K562 (cell line): Measurements from ENCODE around the gene TP53I3. TPM values are rescaled to one million over a fixed set of nuclear protein-coding genes. Genes with fewer than 3 reads are reported as not detected.

Experiments used
- ATF1 ChIP-seq, 2 experiments: fragments of 450-650 bp in 1 of 2; IDR thresholded peaks; 2 replicates each; pipeline ENCODE4 v1.6.1; 2016; ENCODE audit warnings: missing compliant biosample characterization in 1 of 2, missing genetic modification characterization in 1 of 2
- CGGBP1 ChIP-seq: fragments of 250-450 bp; sonication (Bioruptor Pico); IDR thresholded peaks from 2 replicates; pipeline ENCODE4 v1.9.0; 2021; ENCODE audit warnings: mild to moderate bottlenecking
- CREM ChIP-seq: IDR thresholded peaks from 2 replicates; pipeline ENCODE4 v1.6.1; 2014; ENCODE audit warnings: antibody characterized with exemption, low read depth
- ESRRB ChIP-seq: fragments of 250-450 bp; sonication (Bioruptor Pico); IDR thresholded peaks from 2 replicates; pipeline ENCODE4 v1.5.0; 2020; ENCODE audit warnings: mild to moderate bottlenecking, moderate library complexity, borderline replicate concordance
- HNRNPK ChIP-seq: fragments of 200-400 bp; formaldehyde crosslinking; IDR thresholded peaks from one replicate; pipeline ENCODE4 v1.6.1; 2018; ENCODE audit warnings: mild to moderate bottlenecking, low read depth, low read length; ENCODE audit not compliant: poor library complexity, severe bottlenecking
- L3MBTL2 ChIP-seq: fragments of 450-650 bp; IDR thresholded peaks from 2 replicates; pipeline ENCODE4 v1.6.1; 2016; ENCODE audit warnings: mild to moderate bottlenecking, moderate library complexity
- MTA1 ChIP-seq: fragments of 450-650 bp; IDR thresholded peaks from 2 replicates; pipeline ENCODE4 v1.6.1; 2017; ENCODE audit warnings: borderline replicate concordance
- NCOA2 ChIP-seq, 2 experiments: fragments of 450-650 bp; IDR thresholded peaks; 2 replicates each; pipeline ENCODE4 v1.6.1; 2018; ENCODE audit warnings: mild to moderate bottlenecking in 2 of 2, moderate library complexity in 1 of 2; ENCODE audit not compliant: partially characterized antibody in 2 of 2
- PTBP1 ChIP-seq: fragments of 200-400 bp; formaldehyde crosslinking; IDR thresholded peaks from 2 replicates; pipeline ENCODE4 v1.6.1; 2017; ENCODE audit warnings: low read depth, low read length
- SMAD1 ChIP-seq: fragments of 150-350 bp; IDR thresholded peaks from 2 replicates; pipeline ENCODE4 v1.6.1; 2014; ENCODE audit warnings: low read length, low read depth; ENCODE audit not compliant: partially characterized antibody
- SPI1 ChIP-seq: IDR thresholded peaks from 2 replicates; pipeline ENCODE4 v1.6.1; 2011; ENCODE audit warnings: low read depth, low read length, control low read depth, borderline replicate concordance
- TGIF2 ChIP-seq: sonication (generic); formaldehyde crosslinking; IDR thresholded peaks from 2 replicates; pipeline ENCODE4 v1.8.1; 2022; ENCODE audit warnings: mild to moderate bottlenecking, missing genetic modification reagents, moderate library complexity
- THRAP3 ChIP-seq: fragments of 450-650 bp; IDR thresholded peaks from 2 replicates; pipeline ENCODE4 v1.6.1; 2016; ENCODE audit warnings: mild to moderate bottlenecking, inconsistent platforms, borderline replicate concordance
- ZNF561 ChIP-seq: fragments of 450-650 bp; formaldehyde crosslinking; conservative IDR thresholded peaks from 2 replicates; pipeline ENCODE4 v1.4.0; 2020; ENCODE audit warnings: mild to moderate bottlenecking, moderate library complexity
- polyA plus RNA-seq, 8 experiments: library from polyadenylated mRNA; depleted of rRNA in 4 of 8; stranded (reverse) in 5 of 8; unstranded in 3 of 8; fragments of >200 nt; fragmentation: Nextera tagmentation in 2 of 8; fragmentation: Illumina TruSeq in 1 of 8; extraction: Ambion mirVana in 2 of 8; extraction: Trizol in 1 of 8; gene quantifications; 2 replicates each; pipeline versions ENCODE4 v1.2.1 to v1.2.3, GENCODE V29; 2011 to 2014; ENCODE audit warnings: inconsistent platforms in 1 of 8, missing spikeins in 1 of 8
- total RNA-seq, 7 experiments: library from RNA; depleted of rRNA in 6 of 7; stranded (reverse); fragments of >200 nt in 6 of 7; fragmentation: Illumina TruSeq in 2 of 7; extraction: Trizol in 2 of 7; gene quantifications; 2 replicates each; pipeline versions ENCODE4 v1.2.1 to v1.2.3, GENCODE V29; 2011 to 2021; ENCODE audit warnings: low replicate concordance in 1 of 7
- TF ChIP-seq, protein P1 (sequence below), 2 experiments: fragments of 450-650 bp; conservative IDR thresholded peaks; 2 replicates each; pipeline ENCODE4 v1.6.1; 2017; ENCODE audit warnings: mild to moderate bottlenecking in 2 of 2, moderate library complexity in 2 of 2
- TF ChIP-seq, protein P2 (sequence below): sonication (generic); formaldehyde crosslinking; IDR thresholded peaks from 2 replicates; pipeline ENCODE4 v1.8.1; 2023; ENCODE audit warnings: mild to moderate bottlenecking, missing genetic modification reagents
- TF ChIP-seq, protein P3 (sequence below): fragments of 450-650 bp; IDR thresholded peaks from 2 replicates; pipeline ENCODE4 v1.6.1; 2017; ENCODE audit warnings: antibody characterized with exemption, mild to moderate bottlenecking

The TP53I3 gene
- total and polyA plus RNA-seq, 9 of the 15 experiments (the other 6 are each of a cell fraction or from before 2014, with no cell fraction given): 0.65 to 9.5 (median 5.6) TPM

DNA sequence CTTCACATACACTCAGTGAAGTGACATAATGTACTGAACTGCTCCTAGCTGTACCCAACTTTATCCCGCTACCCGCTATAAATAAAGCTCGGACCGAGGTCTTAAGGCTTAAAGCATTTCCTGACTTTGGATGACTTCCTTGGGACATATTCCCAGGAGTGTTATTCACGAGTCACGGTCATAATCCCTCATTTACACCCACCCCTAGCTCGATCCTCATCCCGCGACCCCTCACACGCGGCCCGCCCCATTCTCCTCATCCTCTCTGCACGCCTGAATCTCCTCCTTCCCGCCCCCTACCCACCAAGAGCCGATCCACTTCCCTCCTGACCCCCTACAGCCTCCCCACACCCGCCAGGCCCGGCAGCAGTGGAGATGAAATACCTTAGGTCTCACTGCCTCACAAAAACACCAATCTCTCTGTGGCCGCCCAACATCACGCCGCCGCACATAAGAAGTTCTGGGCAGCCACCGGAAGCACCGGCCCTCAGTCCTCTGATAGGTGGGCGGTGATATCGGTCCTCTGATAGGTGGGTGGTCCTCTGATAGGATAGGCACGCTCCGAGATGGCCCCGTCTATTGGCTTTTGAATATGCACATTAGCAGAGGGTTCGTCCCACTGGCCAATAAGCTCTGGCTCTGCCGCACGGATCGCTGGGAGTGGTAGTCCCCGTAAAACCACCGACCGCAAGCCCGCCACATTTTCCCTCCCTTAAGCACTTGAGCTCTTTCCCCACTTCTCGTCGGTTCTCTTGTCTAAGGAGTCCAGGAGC lies 37.5 kb downstream of the TP53I3 start, which contains the start of gene WDCP (continued):
- no peak for TF ChIP-seq SPI1
- TF ChIP-seq ESRRB (CRISPR knock-in tag): no peak
- no peak for TF ChIP-seq NCOA2 (IDR thresholded peaks at IDR 0.05; ENCODE audit: partially characterized antibody in 2 of 2)
- TF ChIP-seq CREM: peak; percentile 51; the same call in 1 of the 2 replicates
- TF ChIP-seq, protein P1, sequence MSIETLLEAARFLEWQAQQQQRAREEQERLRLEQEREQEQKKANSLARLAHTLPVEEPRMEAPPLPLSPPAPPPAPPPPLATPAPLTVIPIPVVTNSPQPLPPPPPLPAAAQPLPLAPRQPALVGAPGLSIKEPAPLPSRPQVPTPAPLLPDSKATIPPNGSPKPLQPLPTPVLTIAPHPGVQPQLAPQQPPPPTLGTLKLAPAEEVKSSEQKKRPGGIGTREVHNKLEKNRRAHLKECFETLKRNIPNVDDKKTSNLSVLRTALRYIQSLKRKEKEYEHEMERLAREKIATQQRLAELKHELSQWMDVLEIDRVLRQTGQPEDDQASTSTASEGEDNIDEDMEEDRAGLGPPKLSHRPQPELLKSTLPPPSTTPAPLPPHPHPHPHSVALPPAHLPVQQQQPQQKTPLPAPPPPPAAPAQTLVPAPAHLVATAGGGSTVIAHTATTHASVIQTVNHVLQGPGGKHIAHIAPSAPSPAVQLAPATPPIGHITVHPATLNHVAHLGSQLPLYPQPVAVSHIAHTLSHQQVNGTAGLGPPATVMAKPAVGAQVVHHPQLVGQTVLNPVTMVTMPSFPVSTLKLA (conservative IDR thresholded peaks at IDR 0.05): peak; percentile 55 to 79; a peak in 3 of 4 replicates
- 0 out of 2 replicates have a peak, but pooled peaks have one; percentile 10 for TF ChIP-seq CGGBP1 (CRISPR knock-in tag)
- TF ChIP-seq PTBP1: no peak
- TF ChIP-seq THRAP3: no peak
- TF ChIP-seq ATF1 (CRISPR knock-in tag; IDR thresholded peaks at IDR 0.05): no peak
- peak; percentile 76 for TF ChIP-seq ATF1 (tag; IDR thresholded peaks at IDR 0.05)
- no peak; the same call in 1 of the 2 replicates for TF ChIP-seq MTA1
- peak; percentile 32 for TF ChIP-seq SMAD1
- TF ChIP-seq HNRNPK: no peak
- TF ChIP-seq ZNF561 (CRISPR knock-in tag): no peak
- TF ChIP-seq, protein P2, sequence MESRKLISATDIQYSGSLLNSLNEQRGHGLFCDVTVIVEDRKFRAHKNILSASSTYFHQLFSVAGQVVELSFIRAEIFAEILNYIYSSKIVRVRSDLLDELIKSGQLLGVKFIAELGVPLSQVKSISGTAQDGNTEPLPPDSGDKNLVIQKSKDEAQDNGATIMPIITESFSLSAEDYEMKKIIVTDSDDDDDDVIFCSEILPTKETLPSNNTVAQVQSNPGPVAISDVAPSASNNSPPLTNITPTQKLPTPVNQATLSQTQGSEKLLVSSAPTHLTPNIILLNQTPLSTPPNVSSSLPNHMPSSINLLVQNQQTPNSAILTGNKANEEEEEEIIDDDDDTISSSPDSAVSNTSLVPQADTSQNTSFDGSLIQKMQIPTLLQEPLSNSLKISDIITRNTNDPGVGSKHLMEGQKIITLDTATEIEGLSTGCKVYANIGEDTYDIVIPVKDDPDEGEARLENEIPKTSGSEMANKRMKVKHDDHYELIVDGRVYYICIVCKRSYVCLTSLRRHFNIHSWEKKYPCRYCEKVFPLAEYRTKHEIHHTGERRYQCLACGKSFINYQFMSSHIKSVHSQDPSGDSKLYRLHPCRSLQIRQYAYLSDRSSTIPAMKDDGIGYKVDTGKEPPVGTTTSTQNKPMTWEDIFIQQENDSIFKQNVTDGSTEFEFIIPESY: no peak; the same call in 1 of the 2 replicates
- TF ChIP-seq, protein P3, sequence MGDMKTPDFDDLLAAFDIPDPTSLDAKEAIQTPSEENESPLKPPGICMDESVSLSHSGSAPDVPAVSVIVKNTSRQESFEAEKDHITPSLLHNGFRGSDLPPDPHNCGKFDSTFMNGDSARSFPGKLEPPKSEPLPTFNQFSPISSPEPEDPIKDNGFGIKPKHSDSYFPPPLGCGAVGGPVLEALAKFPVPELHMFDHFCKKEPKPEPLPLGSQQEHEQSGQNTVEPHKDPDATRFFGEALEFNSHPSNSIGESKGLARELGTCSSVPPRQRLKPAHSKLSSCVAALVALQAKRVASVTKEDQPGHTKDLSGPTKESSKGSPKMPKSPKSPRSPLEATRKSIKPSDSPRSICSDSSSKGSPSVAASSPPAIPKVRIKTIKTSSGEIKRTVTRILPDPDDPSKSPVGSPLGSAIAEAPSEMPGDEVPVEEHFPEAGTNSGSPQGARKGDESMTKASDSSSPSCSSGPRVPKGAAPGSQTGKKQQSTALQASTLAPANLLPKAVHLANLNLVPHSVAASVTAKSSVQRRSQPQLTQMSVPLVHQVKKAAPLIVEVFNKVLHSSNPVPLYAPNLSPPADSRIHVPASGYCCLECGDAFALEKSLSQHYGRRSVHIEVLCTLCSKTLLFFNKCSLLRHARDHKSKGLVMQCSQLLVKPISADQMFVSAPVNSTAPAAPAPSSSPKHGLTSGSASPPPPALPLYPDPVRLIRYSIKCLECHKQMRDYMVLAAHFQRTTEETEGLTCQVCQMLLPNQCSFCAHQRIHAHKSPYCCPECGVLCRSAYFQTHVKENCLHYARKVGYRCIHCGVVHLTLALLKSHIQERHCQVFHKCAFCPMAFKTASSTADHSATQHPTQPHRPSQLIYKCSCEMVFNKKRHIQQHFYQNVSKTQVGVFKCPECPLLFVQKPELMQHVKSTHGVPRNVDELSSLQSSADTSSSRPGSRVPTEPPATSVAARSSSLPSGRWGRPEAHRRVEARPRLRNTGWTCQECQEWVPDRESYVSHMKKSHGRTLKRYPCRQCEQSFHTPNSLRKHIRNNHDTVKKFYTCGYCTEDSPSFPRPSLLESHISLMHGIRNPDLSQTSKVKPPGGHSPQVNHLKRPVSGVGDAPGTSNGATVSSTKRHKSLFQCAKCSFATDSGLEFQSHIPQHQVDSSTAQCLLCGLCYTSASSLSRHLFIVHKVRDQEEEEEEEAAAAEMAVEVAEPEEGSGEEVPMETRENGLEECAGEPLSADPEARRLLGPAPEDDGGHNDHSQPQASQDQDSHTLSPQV: no peak
- peak; percentile 65 for TF ChIP-seq L3MBTL2
- TF ChIP-seq TGIF2 (CRISPR knock-in tag): no peak
